ENCODE measurements around the gene F5.

GRCh38 chr1:169499807-169500206, 86.5 kb downstream of the F5 start:
- TF ChIP-seq CTCF (conservative IDR thresholded peaks at IDR 0.05; ENCODE audit: low read length) (no peak), EZH2phosphoT487 (IDR thresholded peaks at IDR 0.05; ENCODE audit: borderline replicate concordance, low read depth, low read length) (no peak)

All from OCI-LY7 (cell line).